Stimulated activated CD8-positive, alpha-beta memory T cell treated with anti-CD3 and anti-CD28 coated beads, Interleukin-4, amount 100 ng/mL, for 1 hour (primary cell): Measurements from ENCODE around the gene GRIA2.

Source experiments
- DNase-seq, 2 donors: peaks; one replicate each; pipeline ENCODE4 v3.0.0-alpha.2; 2020; ENCODE audit warnings: low read depth in 2 of 2, low spot score in 1 of 2

Gene GRIA2

DNA sequence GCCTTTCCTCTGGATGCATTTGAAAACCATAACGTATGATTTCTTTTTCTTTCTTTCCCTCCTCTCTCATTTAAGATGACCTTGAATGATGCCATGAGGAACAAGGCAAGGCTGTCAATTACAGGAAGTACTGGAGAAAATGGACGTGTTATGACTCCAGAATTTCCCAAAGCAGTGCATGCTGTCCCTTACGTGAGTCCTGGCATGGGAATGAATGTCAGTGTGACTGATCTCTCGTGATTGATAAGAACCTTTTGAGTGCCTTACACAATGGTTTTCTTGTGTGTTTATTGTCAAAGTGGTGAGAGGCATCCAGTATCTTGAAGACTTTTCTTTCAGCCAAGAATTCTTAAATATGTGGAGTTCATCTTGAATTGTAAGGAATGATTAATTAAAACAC is 142.8 kb downstream of the GRIA2 start:
- DNase-seq, result no peak

- no peak for DNase-seq
Measured at GRCh38 chr4:157372154-157372553, 151.6 kb downstream of the GRIA2 start.

DNA sequence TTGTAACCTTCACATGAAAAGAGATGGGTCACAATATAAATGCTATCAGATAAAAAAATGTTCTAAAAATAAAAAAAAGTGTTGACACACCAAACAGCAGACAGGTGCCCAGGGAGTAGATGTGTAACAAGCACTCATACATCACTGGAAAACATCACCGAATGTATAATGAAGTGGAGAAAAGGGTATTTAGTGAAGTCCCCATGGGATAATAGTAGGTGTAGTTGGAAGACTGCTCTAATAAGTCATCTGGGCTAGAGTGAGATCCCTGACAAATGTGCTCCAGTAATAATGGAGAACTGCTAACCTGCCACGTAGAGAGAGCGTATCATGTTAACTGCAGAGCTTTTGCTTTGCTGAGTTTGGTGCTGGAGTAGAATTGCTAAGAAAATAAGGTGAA is 152.0 kb downstream of the GRIA2 start:
- DNase-seq, result no peak

DNA sequence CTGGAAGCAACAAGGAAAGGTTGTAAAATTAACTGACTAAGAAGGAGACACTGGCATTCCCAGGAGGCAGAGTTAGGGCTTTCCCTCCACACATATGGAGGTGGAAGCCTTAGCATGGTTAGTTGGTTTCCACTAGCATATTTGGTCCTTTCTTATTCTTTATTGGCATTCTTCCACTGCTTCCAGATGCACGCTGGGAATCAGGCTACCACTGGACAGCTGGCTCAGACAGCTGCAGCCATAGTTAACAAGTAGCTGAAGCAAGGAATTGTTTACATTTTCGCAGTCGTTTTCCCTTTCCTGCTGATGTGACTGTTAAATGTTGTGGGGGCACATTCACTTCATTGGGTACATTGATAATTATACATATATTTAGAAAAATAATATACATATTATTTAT is 169.2 kb downstream of the GRIA2 start:
- DNase-seq, result no peak

DNA sequence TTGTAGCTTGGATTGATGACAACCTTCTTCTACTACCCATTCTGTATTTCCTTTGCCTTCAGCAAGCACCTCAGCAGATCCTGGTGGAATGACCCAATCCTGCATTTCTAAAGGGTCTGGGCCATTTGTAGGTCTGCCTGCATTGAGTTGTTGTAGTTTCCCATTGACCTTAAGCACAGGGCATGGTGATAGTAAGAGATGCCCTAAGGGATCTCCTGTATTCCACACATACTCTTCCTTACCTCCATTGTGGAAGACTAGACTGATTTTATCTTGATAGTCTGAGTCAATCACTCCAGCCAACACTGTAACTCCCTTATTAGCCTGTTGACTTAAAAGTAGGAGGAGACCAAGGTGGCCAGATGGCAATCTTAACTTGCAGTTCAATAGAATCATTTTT is 184.5 kb downstream of the GRIA2 start:
- no peak for DNase-seq
